GM20431 (cell line): ENCODE data around the gene EVA1C.
"Not testable (repeated sequence)": the region's sequence is repeated elsewhere in the genome, so short reads cannot be mapped to it uniquely, and the experiment has no call there.

Experiments
- in situ Hi-C: fragments of 300-500 bp; cut with MseI, MboI; formaldehyde crosslinking; loops from one replicate; pipeline ENCODE4 v1.15.0; 2020; ENCODE audit warnings: low sequenced_read_pairs; ENCODE audit not compliant: unreplicated experiment

EVA1C gene

DNA sequence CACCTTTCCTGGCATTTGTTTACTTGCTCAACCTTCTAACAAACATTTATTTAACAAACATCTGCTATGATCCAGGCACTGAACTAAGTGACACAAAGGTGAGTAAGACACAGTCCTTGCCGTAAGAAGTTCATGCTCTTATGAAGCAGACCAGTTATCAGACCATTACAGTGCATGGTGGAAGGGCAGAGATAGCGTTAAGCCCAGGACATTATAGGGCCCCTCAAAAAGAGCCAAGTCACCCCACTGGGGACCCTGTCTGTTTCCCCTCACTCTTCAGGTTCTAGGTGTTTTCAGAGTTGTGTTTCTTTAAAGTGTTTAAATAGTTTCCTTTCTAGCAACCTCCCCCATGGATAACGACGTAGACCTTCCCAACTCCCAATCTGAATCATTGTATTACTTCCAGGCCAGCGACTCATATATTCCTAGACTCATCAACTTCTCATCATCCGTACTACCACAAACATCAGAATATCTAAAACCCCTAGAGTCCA lies 133.5 kb downstream of the EVA1C start:
- in situ Hi-C loops = no loop called here

DNA sequence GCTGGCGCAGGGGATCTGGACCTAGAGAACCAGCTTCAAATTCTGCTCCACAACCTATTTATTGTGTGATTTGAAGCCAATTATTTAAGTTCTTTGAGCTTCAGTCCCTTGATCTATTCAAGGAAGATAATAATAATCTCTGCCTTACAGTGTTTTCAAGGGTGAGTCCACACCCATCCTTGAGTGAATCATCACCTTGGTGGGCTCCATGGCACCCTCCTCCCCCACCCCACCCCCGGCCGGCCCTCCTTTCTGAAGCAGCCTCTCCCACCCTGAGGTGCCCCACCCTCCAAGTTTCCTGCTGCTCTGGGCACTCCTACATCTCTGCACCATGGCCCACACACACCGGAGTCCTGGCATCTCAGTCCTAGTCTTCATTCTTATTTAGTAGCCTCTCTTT lies 134.5 kb downstream of the EVA1C start:
- in situ Hi-C loops = no loop called here

DNA sequence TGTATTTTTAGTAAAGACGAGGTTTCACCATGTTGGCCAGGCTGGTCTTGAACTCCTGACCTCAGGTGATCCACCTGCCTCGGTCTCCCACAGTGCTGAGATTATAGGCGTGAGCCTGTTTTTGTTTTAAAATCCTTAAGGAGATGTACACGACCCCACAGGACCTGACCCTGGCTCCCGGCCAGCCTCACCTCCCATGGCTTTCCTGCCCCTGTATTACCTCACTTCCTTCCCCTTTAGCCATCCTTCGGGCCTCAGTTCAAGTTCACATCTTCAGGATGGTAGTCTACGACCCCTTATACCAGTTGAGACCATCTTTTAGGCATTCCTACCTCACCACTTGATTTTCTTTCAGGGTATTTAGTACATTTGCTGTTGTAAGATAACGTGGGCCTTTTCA lies 136.5 kb downstream of the EVA1C start:
- in situ Hi-C loops = no loop called here

DNA sequence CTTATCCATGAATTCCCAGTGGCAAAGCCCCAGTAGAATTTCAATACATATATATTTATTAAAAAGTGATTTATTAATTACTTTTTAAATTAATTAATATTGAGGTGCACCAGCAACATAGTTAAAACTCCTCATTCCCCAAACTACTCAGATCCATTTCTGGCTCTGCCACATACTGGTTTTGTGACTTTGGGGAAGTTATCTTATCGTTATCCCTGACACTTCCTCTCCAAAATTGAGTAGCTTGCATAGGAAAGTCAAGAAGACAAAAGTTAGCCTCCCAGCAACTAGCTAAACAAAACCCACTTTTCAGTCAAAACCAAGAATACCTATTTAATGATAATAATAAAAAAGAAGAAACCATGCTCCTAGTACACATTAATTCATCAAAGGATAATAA lies 136.9 kb downstream of the EVA1C start:
- in situ Hi-C loops = no loop called here

DNA sequence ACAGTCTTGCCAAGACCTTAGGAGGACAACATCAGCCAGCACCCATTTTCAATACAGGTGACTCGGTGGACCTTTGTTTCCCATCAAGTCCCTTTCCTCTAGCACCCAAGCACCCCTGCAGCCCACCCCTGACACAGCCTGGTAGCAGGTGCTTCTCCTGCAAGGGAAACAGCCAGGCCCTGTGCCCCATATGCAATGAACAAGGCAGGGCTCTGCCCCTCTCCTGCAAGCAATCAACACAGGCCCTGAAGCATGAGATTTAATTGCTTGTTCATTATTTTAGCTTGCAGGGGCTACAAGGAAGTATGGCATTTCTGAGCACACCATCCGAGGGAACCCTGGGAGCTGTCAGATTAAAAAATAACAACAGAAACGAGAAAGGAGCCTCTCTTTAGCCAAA lies 137.4 kb downstream of the EVA1C start:
- in situ Hi-C loops = no loop called here

DNA sequence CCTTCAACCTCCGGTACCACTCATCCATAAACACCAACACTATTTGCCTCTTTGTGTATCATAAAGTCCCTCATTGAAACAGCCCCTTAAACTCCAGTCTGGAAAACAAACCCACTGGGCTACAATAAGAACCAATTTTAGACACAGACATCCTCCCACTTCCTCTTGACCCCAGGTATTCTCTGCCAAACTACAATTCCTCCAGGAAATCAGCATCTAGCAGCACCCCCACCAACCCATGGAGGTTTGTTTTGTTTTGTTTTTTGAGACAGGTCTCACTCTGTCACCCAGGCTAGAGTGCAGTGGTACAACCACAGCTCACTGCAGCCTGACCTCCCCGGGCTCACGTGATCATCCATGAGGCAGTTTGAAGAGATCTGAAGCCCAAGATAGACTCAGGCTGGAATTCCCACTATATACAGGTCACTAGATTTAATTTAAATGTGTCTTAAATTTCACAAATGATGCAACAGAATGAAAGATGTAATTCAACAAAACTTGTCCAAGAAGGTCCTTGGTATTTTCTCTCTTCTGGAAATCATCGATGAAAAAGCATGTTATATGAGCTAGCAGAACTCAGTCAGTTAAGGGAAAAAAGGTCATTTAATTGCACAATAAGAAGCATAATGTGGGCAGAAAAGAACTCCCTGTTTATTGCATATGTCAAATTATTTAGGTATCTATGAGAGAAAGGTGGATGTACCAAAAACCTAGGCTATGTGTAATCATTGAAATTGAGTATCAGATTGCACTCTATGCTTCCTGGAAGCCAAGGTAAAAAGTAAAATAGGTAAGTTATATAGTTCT lies 142.5 kb downstream of the EVA1C start:
- in situ Hi-C loops = no loop called here

DNA sequence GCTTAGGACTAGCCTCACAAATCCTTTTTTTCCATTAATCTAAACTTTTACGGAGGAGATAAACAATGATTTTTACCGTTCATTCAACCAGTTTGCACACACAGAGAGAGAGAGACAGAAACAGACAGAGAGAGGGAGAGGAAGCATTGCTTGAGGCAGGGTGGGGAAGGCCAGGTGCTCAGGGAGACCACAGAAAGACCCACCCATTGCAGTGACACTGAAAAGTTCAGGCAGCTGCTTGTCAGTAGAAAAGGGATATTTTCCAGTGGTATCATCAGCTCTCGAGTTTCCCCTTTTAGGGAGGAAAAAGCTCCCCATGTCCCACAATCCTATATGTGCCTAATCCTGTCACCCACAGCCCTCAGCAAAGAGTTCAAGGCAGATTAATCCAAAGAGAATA lies 145.6 kb downstream of the EVA1C start:
- in situ Hi-C loops = no loop called here

DNA sequence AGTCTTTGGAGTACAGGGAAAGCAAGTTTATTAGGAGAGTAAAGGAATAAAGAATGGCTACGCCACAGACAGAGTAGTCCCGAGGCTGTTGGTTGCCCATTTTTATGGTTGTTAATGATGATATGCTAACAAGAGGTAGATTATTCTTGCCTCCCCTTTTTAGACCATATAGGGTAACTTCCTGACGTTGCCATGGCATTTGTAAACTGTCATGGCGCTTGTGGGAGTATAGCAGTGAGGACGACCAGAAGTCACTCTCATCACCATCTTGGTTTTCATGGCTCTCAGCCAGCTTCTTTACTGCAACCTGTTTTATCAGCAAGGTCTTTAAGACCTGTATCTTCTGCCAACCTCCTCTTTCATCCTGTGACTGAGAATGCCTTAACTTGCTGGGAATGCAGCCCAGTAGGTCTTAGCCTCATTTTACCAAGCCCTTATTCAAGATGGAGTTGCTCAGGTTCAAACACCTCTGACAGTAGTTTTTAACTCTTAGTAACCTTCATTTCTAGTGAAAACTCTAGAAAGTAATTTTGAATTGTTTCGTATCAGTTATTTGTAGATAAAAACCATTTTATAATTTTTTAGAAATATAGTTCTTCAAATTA lies 146.6 kb downstream of the EVA1C start:
- in situ Hi-C loops = no loop called here

DNA sequence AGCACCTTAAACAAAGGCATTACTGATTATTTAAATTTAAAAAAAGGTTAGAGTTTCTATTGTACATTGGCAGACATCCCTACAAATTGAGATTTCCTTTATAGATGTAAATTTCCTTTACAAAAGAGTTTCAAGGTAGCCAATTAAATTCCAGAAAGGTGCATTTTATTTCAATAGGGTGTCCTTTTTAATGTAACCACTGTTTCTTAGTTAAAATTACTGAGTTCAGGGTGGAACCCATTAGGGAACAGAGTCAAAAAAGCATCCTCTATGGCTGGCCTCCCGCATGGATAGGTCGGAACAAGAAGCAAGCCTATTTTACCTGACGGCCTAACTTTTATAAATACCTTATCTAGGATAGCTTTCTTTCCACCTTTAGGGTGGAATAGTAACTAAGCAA lies 148.4 kb downstream of the EVA1C start:
- in situ Hi-C loops = no loop called here

DNA sequence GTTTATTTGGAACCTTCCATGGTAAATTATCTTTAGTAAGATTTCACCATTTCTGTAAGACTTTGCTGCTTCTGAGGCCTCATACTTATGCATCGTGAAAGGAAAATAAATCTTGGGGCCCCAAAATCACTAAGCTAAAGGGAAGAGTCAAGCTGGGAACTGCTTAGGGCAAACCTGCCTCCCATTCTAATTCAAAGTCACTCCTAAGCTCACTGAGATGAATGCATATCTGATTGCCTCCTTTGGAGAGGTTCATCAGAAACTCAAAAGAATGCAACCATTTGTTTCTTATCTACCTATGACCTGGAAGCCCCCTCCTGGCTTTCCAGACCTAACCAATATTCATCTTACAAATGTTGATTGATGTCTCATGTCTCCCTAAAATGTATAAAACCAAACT lies 149.0 kb downstream of the EVA1C start:
- in situ Hi-C loops = not testable (repeated sequence)

DNA sequence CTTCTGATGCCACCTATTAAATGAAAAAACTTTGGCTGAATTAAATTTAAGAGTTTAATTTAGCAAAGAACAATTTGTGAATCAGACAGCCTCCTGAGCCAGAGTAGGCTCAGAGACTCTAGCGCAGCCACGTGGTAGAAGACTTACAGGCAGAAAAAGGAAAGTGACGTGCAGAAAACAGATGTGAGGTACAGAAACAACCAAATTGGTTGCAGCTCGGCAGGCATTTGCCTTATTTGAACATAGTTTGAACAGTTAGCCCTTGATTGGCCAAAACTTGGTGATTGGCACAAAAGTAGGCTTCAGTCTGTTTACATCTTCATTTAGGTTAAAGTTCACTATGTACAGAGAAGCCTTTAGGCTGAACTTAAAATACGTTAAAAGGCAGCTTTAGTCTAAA lies 149.9 kb downstream of the EVA1C start:
- in situ Hi-C loops = no loop called here

DNA sequence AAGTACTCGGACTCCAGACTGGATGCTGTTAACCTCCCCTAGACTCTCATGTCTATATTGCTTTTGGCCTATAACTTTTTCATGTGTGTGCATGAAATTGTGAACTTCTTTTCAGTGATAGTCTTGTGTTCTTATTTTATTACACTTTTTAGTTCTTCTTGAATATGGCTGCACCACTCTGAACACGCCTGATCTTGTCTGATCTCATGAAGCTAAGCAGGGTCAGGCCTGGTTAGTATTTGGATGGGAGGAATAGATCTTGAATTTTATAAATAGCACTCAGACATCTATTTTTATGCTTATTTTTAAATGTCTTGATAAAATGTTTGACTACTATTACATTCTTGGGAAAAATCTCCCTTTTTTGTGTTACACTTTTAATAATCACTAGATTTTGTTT lies 150.4 kb downstream of the EVA1C start:
- in situ Hi-C loops = no loop called here
